Uterus (tissue), 2 donors: Measurements from ENCODE around the gene SEH1L.

Experiments used
- CTCF ChIP-seq, 4 experiments: fragments of 200-600 bp in 2 of 4; fragments of 450-650 bp in 2 of 4; sonication (generic) in 2 of 4; IDR thresholded peaks; one replicate each; pipeline ENCODE4 v1.5.1; 2016 to 2019; ENCODE audit warnings: antibody characterized with exemption in 4 of 4, mild to moderate bottlenecking in 2 of 4, moderate library complexity in 1 of 4
- POLR2A ChIP-seq, 2 donors: fragments of 450-650 bp; IDR thresholded peaks; one replicate each; pipeline ENCODE4 v1.6.1; 2016; ENCODE audit warnings: antibody characterized with exemption in 2 of 2, mild to moderate bottlenecking in 1 of 2, moderate library complexity in 1 of 2

DNA sequence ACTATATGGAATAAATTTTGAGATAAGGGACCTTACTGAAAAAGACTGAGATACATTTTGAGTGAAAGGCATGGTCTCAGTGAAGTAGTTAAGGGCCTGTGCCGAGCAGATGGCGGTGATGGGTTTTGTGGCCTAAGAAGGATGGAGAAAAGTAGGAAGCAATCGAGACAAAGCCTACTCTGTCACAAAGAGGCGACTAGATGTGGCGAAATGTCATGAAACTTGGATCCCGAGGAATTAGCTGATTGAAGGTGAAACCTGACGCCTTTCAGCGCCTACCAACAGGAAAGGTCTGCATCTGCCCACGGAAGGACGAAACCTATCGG lies 42.8 kb downstream of the SEH1L start:
- TF ChIP-seq CTCF (IDR thresholded peaks at IDR 0.05) = no peak
- TF ChIP-seq POLR2A (IDR thresholded peaks at IDR 0.05) = no peak
